Testis (tissue), 2 donors: ENCODE data around the gene UPK3A.
A peak's percentile ranks its signal among the peaks of the same experiment; 100 is the strongest.

Experiments
- POLR2A ChIP-seq: fragments of 450-650 bp; IDR thresholded peaks from one replicate; pipeline ENCODE4 v1.6.1; 2017; ENCODE audit warnings: antibody characterized with exemption, mild to moderate bottlenecking, moderate library complexity
- TF ChIP-seq, protein P1 (sequence below), 3 experiments: fragments of 450-650 bp in 2 of 3; fragments of 200-600 bp in 1 of 3; sonication (generic) in 1 of 3; IDR thresholded peaks; one replicate each; pipeline ENCODE4 v1.5.1; 2016 to 2019; ENCODE audit warnings: antibody characterized with exemption in 3 of 3, mild to moderate bottlenecking in 2 of 3, moderate library complexity in 1 of 3

DNA sequence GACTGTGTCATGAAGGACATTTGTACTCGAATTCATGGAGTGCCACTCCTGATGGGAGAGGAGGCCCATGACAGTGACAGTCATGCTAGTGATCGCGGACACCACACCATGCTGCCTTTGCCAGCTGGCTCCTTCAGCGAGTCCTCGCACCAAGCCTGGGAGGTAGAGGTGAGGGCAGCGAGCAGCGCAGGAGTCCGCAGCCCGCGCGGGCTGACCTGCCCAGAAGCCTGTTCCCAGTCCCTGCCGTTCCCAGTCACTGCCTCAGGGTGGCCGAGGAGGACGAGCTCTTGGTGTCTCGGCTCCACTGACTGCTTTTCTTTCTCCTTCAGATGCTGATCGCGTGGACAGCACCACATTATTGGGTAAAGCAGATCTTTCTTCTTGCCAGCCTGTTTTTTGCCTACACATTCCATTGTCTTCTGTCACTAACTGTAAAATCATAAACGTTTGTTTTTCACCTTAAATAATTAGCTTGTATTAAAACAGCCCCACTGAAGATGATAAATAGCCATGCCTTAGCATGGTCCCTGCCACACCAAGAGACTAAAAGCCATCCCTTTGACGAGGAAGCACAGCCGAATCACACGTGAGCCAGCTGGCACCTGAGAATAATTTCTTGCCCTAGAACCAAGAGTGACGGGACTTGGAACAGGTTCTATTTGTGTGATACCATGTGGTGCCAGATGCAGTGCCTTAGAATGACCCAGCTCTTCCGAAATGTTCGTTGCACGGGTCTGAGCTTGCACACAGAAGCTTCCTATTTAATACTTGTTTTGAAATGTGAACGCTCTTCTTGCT, 50.5 kb downstream of the UPK3A start:
- TF ChIP-seq, protein P1, sequence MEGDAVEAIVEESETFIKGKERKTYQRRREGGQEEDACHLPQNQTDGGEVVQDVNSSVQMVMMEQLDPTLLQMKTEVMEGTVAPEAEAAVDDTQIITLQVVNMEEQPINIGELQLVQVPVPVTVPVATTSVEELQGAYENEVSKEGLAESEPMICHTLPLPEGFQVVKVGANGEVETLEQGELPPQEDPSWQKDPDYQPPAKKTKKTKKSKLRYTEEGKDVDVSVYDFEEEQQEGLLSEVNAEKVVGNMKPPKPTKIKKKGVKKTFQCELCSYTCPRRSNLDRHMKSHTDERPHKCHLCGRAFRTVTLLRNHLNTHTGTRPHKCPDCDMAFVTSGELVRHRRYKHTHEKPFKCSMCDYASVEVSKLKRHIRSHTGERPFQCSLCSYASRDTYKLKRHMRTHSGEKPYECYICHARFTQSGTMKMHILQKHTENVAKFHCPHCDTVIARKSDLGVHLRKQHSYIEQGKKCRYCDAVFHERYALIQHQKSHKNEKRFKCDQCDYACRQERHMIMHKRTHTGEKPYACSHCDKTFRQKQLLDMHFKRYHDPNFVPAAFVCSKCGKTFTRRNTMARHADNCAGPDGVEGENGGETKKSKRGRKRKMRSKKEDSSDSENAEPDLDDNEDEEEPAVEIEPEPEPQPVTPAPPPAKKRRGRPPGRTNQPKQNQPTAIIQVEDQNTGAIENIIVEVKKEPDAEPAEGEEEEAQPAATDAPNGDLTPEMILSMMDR (IDR thresholded peaks at IDR 0.05) = peak in 1 of 3 experiments; percentile 30
- no peak for TF ChIP-seq POLR2A
